Left lobe of liver (tissue), 2 donors: Measurements from ENCODE around the gene GRK6. TPM values are rescaled to one million over a fixed set of nuclear protein-coding genes. Genes with fewer than 3 reads are reported as not detected.

ENCODE experiments used
- ATAC-seq: fragments of 200-7000 bp; cut with Tn5 transposase; one replicate; pipeline ENCODE4 v1.9.1; 2020; ENCODE audit warnings: mild to moderate bottlenecking, moderate library complexity
- DNase-seq: peaks from one replicate; pipeline ENCODE4 v3.0.0-alpha.2; 2020; ENCODE audit warnings: low spot score
- total RNA-seq: library from RNA; stranded (reverse); gene quantifications from one replicate; pipeline ENCODE4 v1.2.1, GENCODE V29; 2021
- donor health status: DM: no; HTN: no; CAD: no; lungs with moderate emphysema.
- donor health status: DM: no; HTN: yes; CAD: no.

GRK6 gene
- 9.8 TPM for total RNA-seq

GRCh38 chr5:177426566-177427210 is at the start of gene GRK6:
Gene GRK6, plus strand, starts transcription at chr5:177426676. Its CDS starts 170 bp downstream, at chr5:177426846.
- ATAC-seq: no peak
- DNase-seq: peak; percentile 63

GRCh38 chr5:177377851-177378776 is 48.4 kb upstream of the GRK6 start:
- peak; percentile 43 for ATAC-seq
- peak; percentile 67 for DNase-seq

- DNase-seq: peak; percentile 91
- ATAC-seq: peak; percentile 73
Measured at GRCh38 chr5:177378884-177379883, 47.3 kb upstream of the GRK6 start.

GRCh38 chr5:177380805-177381126 is 45.7 kb upstream of the GRK6 start:
- ATAC-seq: no peak
- no peak for DNase-seq

GRCh38 chr5:177382423-177383029 is 44.0 kb upstream of the GRK6 start:
- no peak for DNase-seq
- peak; percentile 62 for ATAC-seq

DNA sequence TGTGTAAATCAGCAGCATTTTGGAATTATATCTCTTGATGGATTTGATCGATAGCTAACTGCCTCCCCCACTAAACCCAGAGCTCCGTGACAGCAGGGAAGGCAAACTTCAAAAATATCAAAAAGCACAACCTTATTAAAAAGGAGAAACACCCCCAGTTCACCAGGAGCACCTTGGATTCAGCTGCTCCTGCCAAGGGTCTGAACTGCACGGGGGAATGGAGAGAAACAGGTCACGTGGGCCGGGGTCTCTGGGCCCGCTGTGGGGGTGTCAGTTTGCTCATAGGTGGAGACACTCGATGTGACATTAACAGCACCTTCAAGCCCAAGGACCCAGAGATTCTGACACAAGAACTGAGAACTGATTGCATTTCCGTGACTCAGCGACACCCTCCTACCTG is 43.3 kb upstream of the GRK6 start:
- DNase-seq (no peak), ATAC-seq (no peak)

DNA sequence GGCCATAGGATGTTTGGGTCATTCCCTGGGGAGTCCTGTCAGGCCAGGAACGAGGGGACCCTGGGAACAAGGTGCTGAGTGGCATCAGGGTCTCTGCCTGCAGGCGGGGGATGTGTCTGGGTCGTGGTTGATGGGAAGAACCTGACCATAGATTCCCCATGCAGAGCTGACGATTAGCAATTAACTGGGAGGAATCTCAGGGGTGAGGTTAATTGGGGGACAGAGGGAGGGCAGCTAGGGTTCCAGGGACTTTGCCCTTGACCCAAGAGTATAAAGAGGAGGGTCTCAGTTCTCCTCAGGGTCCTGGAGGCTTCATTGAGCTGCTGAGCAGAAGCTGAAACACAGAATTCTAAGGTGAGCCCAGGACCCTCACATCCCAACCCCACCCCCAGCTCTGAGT is 42.3 kb upstream of the GRK6 start, which contains the start of gene SLC34A1:
Gene SLC34A1 (plus strand): TSS at position 301 of the 400 bp plus-strand sequence. CDS start 1,308 bp downstream, outside the sequence.
- DNase-seq (no peak), ATAC-seq (no peak)

DNA sequence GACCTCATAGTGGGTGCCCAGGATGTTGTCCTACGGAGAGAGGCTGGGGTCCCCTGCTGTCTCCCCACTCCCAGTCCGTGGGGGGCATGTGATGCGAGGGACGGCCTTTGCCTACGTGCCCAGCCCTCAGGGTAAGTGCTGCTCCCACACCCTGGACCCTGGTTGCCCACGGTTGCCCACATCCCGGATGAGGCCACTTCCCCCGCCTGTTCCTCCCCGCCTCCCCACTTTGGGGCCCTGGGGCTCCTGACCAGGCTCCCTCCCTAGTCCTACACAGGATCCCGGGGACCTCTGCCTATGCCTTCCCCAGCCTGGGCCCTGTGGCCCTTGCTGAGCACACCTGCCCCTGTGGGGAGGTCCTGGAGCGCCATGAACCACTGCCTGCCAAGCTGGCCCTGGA is 40.8 kb upstream of the GRK6 start:
- ATAC-seq: no peak
- no peak for DNase-seq

- ATAC-seq (no peak), DNase-seq (no peak)
Measured at GRCh38 chr5:177386542-177386941, 39.9 kb upstream of the GRK6 start.

DNA sequence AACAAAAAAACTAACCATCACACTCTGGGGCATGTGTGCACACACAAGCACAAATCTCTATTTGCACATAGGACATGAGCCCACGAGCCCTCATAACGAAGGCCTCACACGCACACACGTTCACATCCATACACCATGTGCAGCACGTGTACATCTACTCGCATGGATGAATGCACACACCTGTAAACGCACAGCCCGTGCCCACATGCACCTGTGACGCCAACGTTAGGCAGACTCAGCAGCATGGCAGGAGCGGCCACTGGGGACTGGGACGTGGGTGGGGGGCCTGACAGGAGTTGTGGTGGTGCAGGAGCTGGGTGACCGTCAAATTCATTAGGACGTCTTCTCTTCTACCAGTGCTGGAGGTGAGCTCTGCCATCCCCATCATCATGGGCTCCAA is 39.1 kb upstream of the GRK6 start:
- ATAC-seq (no peak), DNase-seq (no peak)

DNA sequence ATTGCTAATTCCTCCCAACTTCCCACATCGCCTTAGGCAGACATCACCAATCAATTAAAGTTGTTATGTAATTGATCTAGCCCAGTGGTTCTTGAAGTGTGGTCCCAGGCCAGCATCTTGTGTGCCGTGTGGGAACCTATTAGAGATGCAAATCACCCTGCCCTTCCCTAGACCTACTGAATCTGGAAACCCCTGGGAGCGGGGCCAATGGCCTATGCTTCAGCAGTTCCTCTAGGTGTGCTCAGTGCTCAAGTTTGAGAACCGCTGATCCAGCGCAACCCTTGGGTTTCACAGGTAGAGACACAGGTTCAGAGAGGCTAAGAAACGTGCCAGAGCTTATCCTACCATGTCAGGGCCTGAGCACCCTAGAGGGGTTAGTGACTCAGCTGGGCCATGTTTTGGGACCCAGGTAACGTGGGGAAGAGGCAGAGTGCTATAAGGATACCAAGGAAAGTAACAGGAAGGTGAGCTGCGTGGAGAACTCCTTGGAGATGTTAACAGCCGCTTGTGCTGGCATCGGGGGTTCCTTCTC is 37.9 kb upstream of the GRK6 start:
- DNase-seq (no peak), ATAC-seq (no peak)

DNA sequence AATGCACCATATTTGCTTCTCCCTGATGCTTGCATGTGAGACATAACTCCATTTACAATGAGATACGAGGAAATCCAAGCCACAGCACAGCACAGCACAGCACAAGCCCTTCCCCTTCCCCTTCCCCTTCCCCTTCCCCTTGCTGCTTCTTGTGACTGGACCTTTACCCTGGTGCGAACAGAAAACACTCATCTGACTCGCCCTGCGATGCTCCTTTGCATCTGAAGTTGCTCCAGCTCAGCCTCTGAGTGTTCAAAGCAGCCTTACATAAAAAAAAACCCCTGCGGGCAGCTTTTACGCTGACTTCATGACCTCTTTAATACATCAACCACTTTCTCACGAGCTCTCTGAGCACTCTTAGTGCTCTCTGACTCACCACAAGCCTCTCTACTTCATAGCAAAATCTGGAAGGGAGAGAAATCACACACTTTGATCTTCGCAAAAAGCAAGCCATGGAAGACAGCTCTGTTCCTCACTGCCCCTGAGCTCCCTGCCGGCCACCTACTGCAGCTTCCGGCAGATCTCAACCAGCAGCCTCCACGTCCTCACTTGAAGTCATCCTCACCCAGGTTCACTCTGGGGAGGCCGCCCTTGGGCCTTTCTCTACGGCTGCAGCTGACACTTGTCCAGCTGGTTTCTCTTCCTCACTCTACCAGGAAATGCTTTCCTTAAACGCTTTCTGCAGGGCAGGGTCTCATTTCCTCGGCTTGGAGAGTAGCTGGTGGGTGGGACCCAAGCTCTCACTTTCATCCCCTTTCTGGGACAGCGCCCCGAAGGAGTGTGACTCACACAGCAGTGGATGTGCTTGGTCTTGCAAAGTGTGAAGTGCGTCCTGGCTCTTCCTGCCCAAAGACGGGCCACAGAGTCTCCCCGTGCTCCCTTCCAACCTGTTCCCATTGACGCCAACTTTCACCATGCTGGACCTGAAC is 37.0 kb upstream of the GRK6 start:
- no peak for DNase-seq
- ATAC-seq: peak; percentile 4

DNA sequence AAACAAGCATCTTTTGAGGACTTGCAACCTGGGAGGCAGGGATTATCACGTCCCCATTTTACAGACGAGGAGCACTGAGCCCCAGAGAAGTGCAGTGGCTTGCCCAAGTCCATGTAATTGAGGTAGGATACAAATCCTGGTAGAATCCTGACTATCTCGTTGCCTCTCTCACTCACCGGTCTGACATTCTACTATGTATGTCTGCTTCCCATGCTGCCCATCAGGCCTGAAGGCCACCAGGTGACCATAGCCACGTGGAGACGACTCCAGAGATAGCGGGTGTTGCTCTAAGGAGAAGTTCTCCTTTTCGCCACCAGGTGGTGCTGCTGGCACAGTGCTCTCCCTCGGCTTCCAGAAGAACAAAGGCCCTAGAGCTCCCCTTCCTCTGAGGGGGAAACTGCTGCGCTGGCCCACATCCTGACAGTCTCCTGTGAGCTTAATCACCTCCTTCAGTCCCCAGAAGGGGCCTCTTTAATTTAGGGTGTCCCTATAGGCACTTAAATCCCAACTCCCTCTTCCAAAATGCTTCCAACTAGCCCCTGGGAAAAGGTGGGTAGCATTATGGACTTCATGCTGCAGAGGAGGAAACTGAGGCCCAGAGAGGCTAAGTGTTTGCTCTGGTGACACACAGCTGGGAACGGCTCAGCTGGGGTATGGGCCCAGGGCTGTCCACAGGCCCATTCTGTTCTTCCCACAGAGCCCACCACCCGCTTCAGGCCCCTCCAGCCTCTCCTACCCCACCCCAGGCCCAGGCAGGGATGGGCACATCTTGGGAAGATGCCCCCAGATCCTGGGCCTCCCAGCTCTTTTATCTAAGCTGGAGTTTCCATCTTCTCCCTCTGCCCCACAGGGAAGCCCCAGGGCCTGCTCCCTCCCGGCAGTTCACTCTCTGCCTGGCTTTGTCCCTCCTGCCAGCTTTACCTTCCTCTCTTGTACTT is 35.8 kb upstream of the GRK6 start:
- ATAC-seq: peak; percentile 96
- no peak for DNase-seq

- ATAC-seq: no peak
- no peak for DNase-seq
Measured at GRCh38 chr5:177392765-177393164, 33.7 kb upstream of the GRK6 start.

- ATAC-seq: no peak
- DNase-seq: no peak
Measured at GRCh38 chr5:177393206-177393765, 33.2 kb upstream of the GRK6 start.

DNA sequence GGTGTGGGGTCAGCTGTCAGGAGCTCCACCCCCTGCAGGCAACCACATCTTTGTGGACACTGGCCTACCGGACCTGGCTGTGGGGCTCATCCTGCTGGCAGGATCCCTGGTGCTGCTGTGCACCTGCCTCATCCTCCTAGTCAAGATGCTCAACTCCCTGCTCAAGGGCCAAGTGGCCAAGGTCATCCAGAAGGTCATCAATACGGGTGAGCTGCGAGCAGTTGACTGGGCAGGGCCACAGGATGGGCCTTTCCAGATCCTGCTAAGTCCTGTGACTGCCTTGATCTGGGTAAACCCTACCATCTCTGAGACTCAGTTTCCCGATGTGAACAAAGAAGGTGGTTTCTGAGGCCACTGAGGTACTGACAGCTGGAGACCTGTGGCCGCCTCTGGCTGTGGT is 32.5 kb upstream of the GRK6 start:
- ATAC-seq: no peak

DNA sequence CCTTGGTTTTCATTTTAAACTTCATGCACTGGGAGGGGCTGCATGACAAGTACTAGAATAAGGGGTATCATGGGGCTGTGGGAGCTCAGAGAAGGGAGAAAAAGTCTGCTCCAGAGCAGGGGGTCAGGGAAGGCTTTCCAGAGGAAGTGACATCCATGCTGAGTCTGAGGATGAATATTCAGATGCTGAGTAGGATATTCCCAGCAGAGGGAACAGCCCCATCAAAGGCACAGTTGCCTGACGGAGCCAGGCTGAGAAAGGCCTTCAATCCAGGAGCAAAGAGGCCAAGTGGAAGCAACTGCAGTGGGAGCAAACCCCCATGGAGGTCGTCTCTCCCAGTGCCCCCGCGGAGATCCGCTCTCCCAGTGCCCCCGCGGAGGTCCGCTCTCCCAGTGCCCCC is 30.4 kb upstream of the GRK6 start:
- no peak for DNase-seq
- ATAC-seq: no peak

More for the DNA sequence above, 32.5 kb upstream of the GRK6 start:
- DNase-seq: no peak

DNA sequence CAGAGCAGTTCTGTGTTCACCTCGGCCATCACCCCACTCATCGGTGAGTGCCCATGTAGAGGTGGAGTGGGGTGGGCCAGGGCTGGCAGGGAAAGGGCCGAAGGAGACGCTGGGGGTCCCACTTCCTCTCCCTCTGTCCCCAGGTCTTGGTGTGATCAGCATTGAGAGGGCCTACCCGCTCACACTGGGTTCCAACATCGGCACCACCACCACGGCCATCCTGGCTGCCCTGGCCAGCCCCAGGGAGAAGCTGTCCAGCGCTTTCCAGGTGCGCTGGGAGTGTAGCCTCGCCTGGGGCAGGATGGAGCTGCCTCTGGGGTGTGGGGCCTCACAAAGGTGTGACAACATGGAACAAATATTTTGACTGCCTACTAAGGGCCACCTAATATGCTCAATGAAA is 29.7 kb upstream of the GRK6 start:
- DNase-seq: no peak
- ATAC-seq: no peak
